ENCODE data around the gene PAF1. TPM values are rescaled to one million over a fixed set of nuclear protein-coding genes. Genes with fewer than 3 reads are reported as not detected.

PAF1 gene
- total RNA-seq, 1 donor from 2014 or later = 32.5 TPM

- Mint-ChIP-seq H3K27me3 (ENCODE audit: low read depth) (no peaks in the 10 kb centered on the region), H3K4me1 (ENCODE audit: low read depth) (peaks cover 63% of the 10 kb centered on the region), H3K36me3 (ENCODE audit: low read depth) (peaks cover 23% of the 10 kb centered on the region), H3K4me3 (ENCODE audit: unreplicated experiment) (peak overlapping the region; percentile 97), H3K9me3 (ENCODE audit: low read depth) (no peaks in the 10 kb centered on the region), H3K27ac (ENCODE audit: unreplicated experiment) (peak overlapping the region; percentile 85)
- peak; percentile 96 for TF ChIP-seq CTCF (IDR thresholded peaks at IDR 0.05)
- no peak for DNase-seq (ENCODE audit: low spot score)
Measured at GRCh38 chr19:39412867-39413271, 22.0 kb upstream of the PAF1 start.

- DNase-seq (ENCODE audit: low spot score) = no peak
- H3K9me3 Mint-ChIP-seq (ENCODE audit: low read depth) = no peaks in the 10 kb centered on the region
- peak within 1 kb of the TSS; percentile 96 for H3K27ac Mint-ChIP-seq (ENCODE audit: unreplicated experiment)
- H3K27me3 Mint-ChIP-seq (ENCODE audit: low read depth) = no peaks in the 10 kb centered on the region
- no peak for TF ChIP-seq CTCF (IDR thresholded peaks at IDR 0.05)
- peaks cover 62% of the 10 kb centered on the region for H3K4me1 Mint-ChIP-seq (ENCODE audit: low read depth)
- H3K4me3 Mint-ChIP-seq (ENCODE audit: unreplicated experiment) = peak within 1 kb of the TSS; percentile 97
- peaks cover 23% of the 10 kb centered on the region for H3K36me3 Mint-ChIP-seq (ENCODE audit: low read depth)
Measured at GRCh38 chr19:39412100-39412866, 21.4 kb upstream of the PAF1 start, which contains the start of gene PLEKHG2. PLEKHG2 (plus strand) TSS chr19:39412669; CDS start chr19:39414087, 1,418 bp downstream.

GRCh38 chr19:39411832-39412099 lies 20.9 kb upstream of the PAF1 start:
- peaks cover 22% of the 10 kb centered on the region for H3K36me3 Mint-ChIP-seq (ENCODE audit: low read depth)
- no peaks in the 10 kb centered on the region for H3K27me3 Mint-ChIP-seq (ENCODE audit: low read depth)
- H3K9me3 Mint-ChIP-seq (ENCODE audit: low read depth) = no peaks in the 10 kb centered on the region
- no peak for DNase-seq (ENCODE audit: low spot score)
- H3K27ac Mint-ChIP-seq (ENCODE audit: unreplicated experiment) = peak overlapping the region; percentile 93
- peaks cover 61% of the 10 kb centered on the region for H3K4me1 Mint-ChIP-seq (ENCODE audit: low read depth)
- peak overlapping the region; percentile 97 for H3K4me3 Mint-ChIP-seq (ENCODE audit: unreplicated experiment)
- TF ChIP-seq CTCF (IDR thresholded peaks at IDR 0.05) = peak; percentile 96

- peaks cover 22% of the 10 kb centered on the region for H3K36me3 Mint-ChIP-seq (ENCODE audit: low read depth)
- H3K4me1 Mint-ChIP-seq (ENCODE audit: low read depth) = peaks cover 58% of the 10 kb centered on the region
- H3K27me3 Mint-ChIP-seq (ENCODE audit: low read depth) = no peaks in the 10 kb centered on the region
- no peak for TF ChIP-seq CTCF (IDR thresholded peaks at IDR 0.05)
- H3K27ac Mint-ChIP-seq (ENCODE audit: unreplicated experiment) = peak overlapping the region; percentile 93
- peak overlapping the region; percentile 77 for H3K4me3 Mint-ChIP-seq (ENCODE audit: unreplicated experiment)
- H3K9me3 Mint-ChIP-seq (ENCODE audit: low read depth) = no peaks in the 10 kb centered on the region
- DNase-seq (ENCODE audit: low spot score) = no peak
Measured at GRCh38 chr19:39411081-39411831, 20.4 kb upstream of the PAF1 start.

GRCh38 chr19:39410831-39411080 lies 19.9 kb upstream of the PAF1 start:
- TF ChIP-seq CTCF (IDR thresholded peaks at IDR 0.05) = no peak
- Mint-ChIP-seq H3K27ac (ENCODE audit: unreplicated experiment) (peak overlapping the region; percentile 93), H3K27me3 (ENCODE audit: low read depth) (no peaks in the 10 kb centered on the region), H3K4me1 (ENCODE audit: low read depth) (peaks cover 58% of the 10 kb centered on the region), H3K9me3 (ENCODE audit: low read depth) (no peaks in the 10 kb centered on the region), H3K36me3 (ENCODE audit: low read depth) (peaks cover 22% of the 10 kb centered on the region), H3K4me3 (ENCODE audit: unreplicated experiment) (peak overlapping the region; percentile 77)
- no peak for DNase-seq (ENCODE audit: low spot score)
